ENCODE measurements around the gene RNF213.
"Not testable (repeated sequence)": the region's sequence is repeated elsewhere in the genome, so short reads cannot be mapped to it uniquely, and the experiment has no call there.

Gene RNF213

GRCh38 chr17:80401086-80401485 lies 140.4 kb downstream of the RNF213 start:
- DNase-seq: not testable (repeated sequence)

- DNase-seq: not testable (repeated sequence)
Observed at GRCh38 chr17:80402102-80402501, 141.4 kb downstream of the RNF213 start.

- no peak for DNase-seq
Observed at GRCh38 chr17:80402959-80403358, 142.3 kb downstream of the RNF213 start.

GRCh38 chr17:80406146-80406545 lies 145.5 kb downstream of the RNF213 start:
- DNase-seq: no peak

GRCh38 chr17:80407917-80408316 lies 147.3 kb downstream of the RNF213 start:
- not testable (repeated sequence) for DNase-seq

- no peak for DNase-seq
Observed at GRCh38 chr17:80408872-80409271, 148.2 kb downstream of the RNF213 start.

- no peak for DNase-seq
Observed at GRCh38 chr17:80409626-80410025, 149.0 kb downstream of the RNF213 start.

- not testable (repeated sequence) for DNase-seq
Observed at GRCh38 chr17:80410441-80411087, 149.9 kb downstream of the RNF213 start.

GRCh38 chr17:80413771-80414507 lies 153.3 kb downstream of the RNF213 start:
- no peak for DNase-seq

GRCh38 chr17:80414508-80414802 lies 153.8 kb downstream of the RNF213 start:
- no peak for DNase-seq

- peak; percentile 92 for DNase-seq
Observed at GRCh38 chr17:80414803-80415625, 154.4 kb downstream of the RNF213 start, which contains the start of gene ENDOV. Gene ENDOV, plus strand, starts transcription at chr17:80415167. Its CDS starts 28 bp downstream, at chr17:80415195.

GRCh38 chr17:80415626-80416137 lies 155.0 kb downstream of the RNF213 start:
- DNase-seq: no peak

GRCh38 chr17:80416260-80416939 lies 155.7 kb downstream of the RNF213 start:
- no peak for DNase-seq

GRCh38 chr17:80416940-80417293 lies 156.3 kb downstream of the RNF213 start:
- DNase-seq: no peak

GRCh38 chr17:80418589-80418988 lies 157.9 kb downstream of the RNF213 start:
- DNase-seq: no peak

GRCh38 chr17:80419255-80419654 lies 158.6 kb downstream of the RNF213 start:
- DNase-seq: no peak

- no peak for DNase-seq
Observed at GRCh38 chr17:80421381-80422090, 160.9 kb downstream of the RNF213 start.

GRCh38 chr17:80422276-80422675 lies 161.6 kb downstream of the RNF213 start:
- DNase-seq: no peak

- no peak for DNase-seq
Observed at GRCh38 chr17:80422981-80423380, 162.3 kb downstream of the RNF213 start.

GRCh38 chr17:80423536-80424225 lies 163.0 kb downstream of the RNF213 start:
- DNase-seq: no peak

- DNase-seq: no peak
Observed at GRCh38 chr17:80424261-80424660, 163.6 kb downstream of the RNF213 start.

Data from fibroblast of upper back skin (primary cell).